Measurements from ENCODE around the gene RAB29.

The RAB29 gene

GRCh38 chr1:205744403-205744802 lies 30.9 kb downstream of the RAB29 start:
- H3K23ac ChIP-seq (ENCODE audit: low read depth, low read length, poor library complexity) = no peak overlapping the region
- H3K4ac ChIP-seq (ENCODE audit: low read length) = no peak overlapping the region
- no peaks in the 10 kb centered on the region for H3K27me3 ChIP-seq (ENCODE audit: control insufficient read depth in 3 of 3, insufficient read depth in 3 of 3, low read depth in 1 of 3, low read length in 3 of 3)
- DNase-seq (ENCODE audit: low spot score) = no peak
- H3K79me1 ChIP-seq (ENCODE audit: low read depth, low read length) = peaks cover 3% of the 10 kb centered on the region
- no peak overlapping the region for H3K27ac ChIP-seq (replicated peaks; ENCODE audit: low read length)
- H4K8ac ChIP-seq (ENCODE audit: low read depth, low read length) = no peak overlapping the region
- H2AFZ ChIP-seq (ENCODE audit: low read length) = no peak overlapping the region
- no peak overlapping the region for H3K14ac ChIP-seq (ENCODE audit: low read length)
- H3K4me2 ChIP-seq (ENCODE audit: insufficient read depth, low read length, poor library complexity, severe bottlenecking) = no peak overlapping the region
- no peak overlapping the region for H3K9ac ChIP-seq (ENCODE audit: low read depth, low read length, poor library complexity)
- no peak overlapping the region for H2BK120ac ChIP-seq (ENCODE audit: low read depth, low read length)
- H2BK5ac ChIP-seq (ENCODE audit: low read length) = no peak overlapping the region
- H3K9me3 ChIP-seq (replicated peaks in 1 of 2; ENCODE audit: control insufficient read depth in 2 of 2, insufficient read depth in 1 of 2, low read depth in 1 of 2, low read length in 2 of 2) = peaks cover 0 to 8% of the 10 kb centered on the region in 2 donors
- WGBS, 2 donors (ENCODE audit: extremely low coverage in 2 of 2, insufficient read length in 2 of 2, insufficient replicate concordance in 1 of 2) = no CpG with 5 or more reads among the region's 8 CpGs
- peaks cover 5 to 10% of the 10 kb centered on the region in 2 donors for H3K4me1 ChIP-seq (ENCODE audit: control insufficient read depth in 2 of 2, insufficient read depth in 1 of 2, low read depth in 1 of 2, low read length in 2 of 2)
- no peak overlapping the region for H2AK5ac ChIP-seq (ENCODE audit: low read depth, low read length)
- H3K36me3 ChIP-seq (replicated peaks in 1 of 2; ENCODE audit: control insufficient read depth in 2 of 2, insufficient read depth in 2 of 2, low read length in 2 of 2) = peaks cover 1 to 86% of the 10 kb centered on the region in 2 donors
- no peak overlapping the region for H3K4me3 ChIP-seq (ENCODE audit: low read length in 2 of 2)
- no peak overlapping the region for H2BK12ac ChIP-seq (ENCODE audit: low read length)
- no peak overlapping the region for H4K91ac ChIP-seq (ENCODE audit: low read depth, low read length, poor library complexity)
- H3K18ac ChIP-seq (ENCODE audit: low read length) = no peak overlapping the region
- no peak overlapping the region for H2BK15ac ChIP-seq (ENCODE audit: low read length)

GRCh38 chr1:205743977-205744376 lies 31.3 kb downstream of the RAB29 start:
- no peak overlapping the region for H3K23ac ChIP-seq (ENCODE audit: low read depth, low read length, poor library complexity)
- no peak overlapping the region for H2BK15ac ChIP-seq (ENCODE audit: low read length)
- peaks cover 0 to 8% of the 10 kb centered on the region in 2 donors for H3K9me3 ChIP-seq (replicated peaks in 1 of 2; ENCODE audit: control insufficient read depth in 2 of 2, insufficient read depth in 1 of 2, low read depth in 1 of 2, low read length in 2 of 2)
- no peak overlapping the region for H3K4ac ChIP-seq (ENCODE audit: low read length)
- H2BK120ac ChIP-seq (ENCODE audit: low read depth, low read length) = no peak overlapping the region
- no peak overlapping the region for H3K27ac ChIP-seq (replicated peaks; ENCODE audit: low read length)
- H3K14ac ChIP-seq (ENCODE audit: low read length) = no peak overlapping the region
- H3K36me3 ChIP-seq (replicated peaks in 1 of 2; ENCODE audit: control insufficient read depth in 2 of 2, insufficient read depth in 2 of 2, low read length in 2 of 2) = peaks cover 1 to 91% of the 10 kb centered on the region in 2 donors
- no peak overlapping the region for H3K9ac ChIP-seq (ENCODE audit: low read depth, low read length, poor library complexity)
- H2BK5ac ChIP-seq (ENCODE audit: low read length) = no peak overlapping the region
- H3K4me1 ChIP-seq (ENCODE audit: control insufficient read depth in 2 of 2, insufficient read depth in 1 of 2, low read depth in 1 of 2, low read length in 2 of 2) = peaks cover 5 to 10% of the 10 kb centered on the region in 2 donors
- H3K18ac ChIP-seq (ENCODE audit: low read length) = no peak overlapping the region
- DNase-seq (ENCODE audit: low spot score) = no peak
- no peak overlapping the region for H2AK5ac ChIP-seq (ENCODE audit: low read depth, low read length)
- H3K4me3 ChIP-seq (ENCODE audit: low read length in 2 of 2) = no peak overlapping the region
- no peak overlapping the region for H4K91ac ChIP-seq (ENCODE audit: low read depth, low read length, poor library complexity)
- H2BK12ac ChIP-seq (ENCODE audit: low read length) = no peak overlapping the region
- no peak overlapping the region for H2AFZ ChIP-seq (ENCODE audit: low read length)
- no CpG with 5 or more reads among the region's 4 CpGs for WGBS, 2 donors (ENCODE audit: extremely low coverage in 2 of 2, insufficient read length in 2 of 2, insufficient replicate concordance in 1 of 2)
- no peaks in the 10 kb centered on the region for H3K27me3 ChIP-seq (ENCODE audit: control insufficient read depth in 3 of 3, insufficient read depth in 3 of 3, low read depth in 1 of 3, low read length in 3 of 3)
- no peak overlapping the region for H3K4me2 ChIP-seq (ENCODE audit: insufficient read depth, low read length, poor library complexity, severe bottlenecking)
- H4K8ac ChIP-seq (ENCODE audit: low read depth, low read length) = no peak overlapping the region
- peaks cover 3% of the 10 kb centered on the region for H3K79me1 ChIP-seq (ENCODE audit: low read depth, low read length)

GRCh38 chr1:205741681-205742080 lies 33.6 kb downstream of the RAB29 start:
- H3K4me1 ChIP-seq (ENCODE audit: control insufficient read depth in 2 of 2, insufficient read depth in 1 of 2, low read depth in 1 of 2, low read length in 2 of 2) = peaks cover 1 to 2% of the 10 kb centered on the region in 2 donors
- H2AK5ac ChIP-seq (ENCODE audit: low read depth, low read length) = no peak overlapping the region
- no peak overlapping the region for H4K91ac ChIP-seq (ENCODE audit: low read depth, low read length, poor library complexity)
- no peak overlapping the region for H3K4me3 ChIP-seq (ENCODE audit: low read length in 2 of 2)
- peaks cover 1 to 93% of the 10 kb centered on the region in 2 donors for H3K36me3 ChIP-seq (replicated peaks in 1 of 2; ENCODE audit: control insufficient read depth in 2 of 2, insufficient read depth in 2 of 2, low read length in 2 of 2)
- no peak overlapping the region for H3K4ac ChIP-seq (ENCODE audit: low read length)
- H2BK12ac ChIP-seq (ENCODE audit: low read length) = no peak overlapping the region
- peaks cover 3% of the 10 kb centered on the region for H3K79me1 ChIP-seq (ENCODE audit: low read depth, low read length)
- H2AFZ ChIP-seq (ENCODE audit: low read length) = no peak overlapping the region
- H3K14ac ChIP-seq (ENCODE audit: low read length) = no peak overlapping the region
- no peak overlapping the region for H3K18ac ChIP-seq (ENCODE audit: low read length)
- H3K27me3 ChIP-seq (ENCODE audit: control insufficient read depth in 3 of 3, insufficient read depth in 3 of 3, low read depth in 1 of 3, low read length in 3 of 3) = no peaks in the 10 kb centered on the region
- H3K4me2 ChIP-seq (ENCODE audit: insufficient read depth, low read length, poor library complexity, severe bottlenecking) = no peak overlapping the region
- H2BK15ac ChIP-seq (ENCODE audit: low read length) = no peak overlapping the region
- no peak overlapping the region for H3K23ac ChIP-seq (ENCODE audit: low read depth, low read length, poor library complexity)
- no peak overlapping the region for H3K27ac ChIP-seq (replicated peaks; ENCODE audit: low read length)
- H3K9me3 ChIP-seq (replicated peaks in 1 of 2; ENCODE audit: control insufficient read depth in 2 of 2, insufficient read depth in 1 of 2, low read depth in 1 of 2, low read length in 2 of 2) = peaks cover 0 to 8% of the 10 kb centered on the region in 2 donors
- no peak overlapping the region for H2BK5ac ChIP-seq (ENCODE audit: low read length)
- no CpG with 5 or more reads among the region's 1 CpG for WGBS, 2 donors (ENCODE audit: extremely low coverage in 2 of 2, insufficient read length in 2 of 2, insufficient replicate concordance in 1 of 2)
- H4K8ac ChIP-seq (ENCODE audit: low read depth, low read length) = no peak overlapping the region
- H3K9ac ChIP-seq (ENCODE audit: low read depth, low read length, poor library complexity) = no peak overlapping the region
- no peak overlapping the region for H2BK120ac ChIP-seq (ENCODE audit: low read depth, low read length)
- no peak for DNase-seq (ENCODE audit: low spot score)

GRCh38 chr1:205739348-205740160 lies 35.7 kb downstream of the RAB29 start:
- no peak overlapping the region for H2BK120ac ChIP-seq (ENCODE audit: low read depth, low read length)
- H3K36me3 ChIP-seq (replicated peaks in 1 of 2; ENCODE audit: control insufficient read depth in 2 of 2, insufficient read depth in 2 of 2, low read length in 2 of 2) = peaks cover 3 to 93% of the 10 kb centered on the region in 2 donors
- no peak overlapping the region for H4K91ac ChIP-seq (ENCODE audit: low read depth, low read length, poor library complexity)
- H2AFZ ChIP-seq (ENCODE audit: low read length) = no peak overlapping the region
- no peaks in the 10 kb centered on the region for H3K27me3 ChIP-seq (ENCODE audit: control insufficient read depth in 3 of 3, insufficient read depth in 3 of 3, low read depth in 1 of 3, low read length in 3 of 3)
- H3K4ac ChIP-seq (ENCODE audit: low read length) = no peak overlapping the region
- H3K4me2 ChIP-seq (ENCODE audit: insufficient read depth, low read length, poor library complexity, severe bottlenecking) = no peak overlapping the region
- no peak overlapping the region for H2BK5ac ChIP-seq (ENCODE audit: low read length)
- H3K9me3 ChIP-seq (replicated peaks in 1 of 2; ENCODE audit: control insufficient read depth in 2 of 2, insufficient read depth in 1 of 2, low read depth in 1 of 2, low read length in 2 of 2) = peaks cover 0 to 8% of the 10 kb centered on the region in 2 donors
- H3K14ac ChIP-seq (ENCODE audit: low read length) = no peak overlapping the region
- peak overlapping the region; percentile 18 for H3K23ac ChIP-seq (ENCODE audit: low read depth, low read length, poor library complexity)
- no CpG with 5 or more reads among the region's 5 CpGs for WGBS, 2 donors (ENCODE audit: extremely low coverage in 2 of 2, insufficient read length in 2 of 2, insufficient replicate concordance in 1 of 2)
- no peak for DNase-seq (ENCODE audit: low spot score)
- no peaks in the 10 kb centered on the region for H3K79me1 ChIP-seq (ENCODE audit: low read depth, low read length)
- peaks cover 0 to 1% of the 10 kb centered on the region in 2 donors for H3K4me1 ChIP-seq (ENCODE audit: control insufficient read depth in 2 of 2, insufficient read depth in 1 of 2, low read depth in 1 of 2, low read length in 2 of 2)
- H2AK5ac ChIP-seq (ENCODE audit: low read depth, low read length) = no peak overlapping the region
- H3K4me3 ChIP-seq (ENCODE audit: low read length in 2 of 2) = no peak overlapping the region
- no peak overlapping the region for H4K8ac ChIP-seq (ENCODE audit: low read depth, low read length)
- no peak overlapping the region for H2BK15ac ChIP-seq (ENCODE audit: low read length)
- H3K18ac ChIP-seq (ENCODE audit: low read length) = no peak overlapping the region
- H3K9ac ChIP-seq (ENCODE audit: low read depth, low read length, poor library complexity) = no peak overlapping the region
- no peak overlapping the region for H2BK12ac ChIP-seq (ENCODE audit: low read length)
- no peak overlapping the region for H3K27ac ChIP-seq (replicated peaks; ENCODE audit: low read length)
